ENCODE measurements around the gene CGB2. TPM values are rescaled to one million over a fixed set of nuclear protein-coding genes. Genes with fewer than 3 reads are reported as not detected.
A peak's percentile ranks its signal among the peaks of the same experiment; 100 is the strongest.

Gene CGB2
- total and polyA plus RNA-seq, 9 of the 15 experiments (the other 6 are each of a cell fraction or from before 2014, with no cell fraction given): 0.22 TPM; not detected in 8

DNA sequence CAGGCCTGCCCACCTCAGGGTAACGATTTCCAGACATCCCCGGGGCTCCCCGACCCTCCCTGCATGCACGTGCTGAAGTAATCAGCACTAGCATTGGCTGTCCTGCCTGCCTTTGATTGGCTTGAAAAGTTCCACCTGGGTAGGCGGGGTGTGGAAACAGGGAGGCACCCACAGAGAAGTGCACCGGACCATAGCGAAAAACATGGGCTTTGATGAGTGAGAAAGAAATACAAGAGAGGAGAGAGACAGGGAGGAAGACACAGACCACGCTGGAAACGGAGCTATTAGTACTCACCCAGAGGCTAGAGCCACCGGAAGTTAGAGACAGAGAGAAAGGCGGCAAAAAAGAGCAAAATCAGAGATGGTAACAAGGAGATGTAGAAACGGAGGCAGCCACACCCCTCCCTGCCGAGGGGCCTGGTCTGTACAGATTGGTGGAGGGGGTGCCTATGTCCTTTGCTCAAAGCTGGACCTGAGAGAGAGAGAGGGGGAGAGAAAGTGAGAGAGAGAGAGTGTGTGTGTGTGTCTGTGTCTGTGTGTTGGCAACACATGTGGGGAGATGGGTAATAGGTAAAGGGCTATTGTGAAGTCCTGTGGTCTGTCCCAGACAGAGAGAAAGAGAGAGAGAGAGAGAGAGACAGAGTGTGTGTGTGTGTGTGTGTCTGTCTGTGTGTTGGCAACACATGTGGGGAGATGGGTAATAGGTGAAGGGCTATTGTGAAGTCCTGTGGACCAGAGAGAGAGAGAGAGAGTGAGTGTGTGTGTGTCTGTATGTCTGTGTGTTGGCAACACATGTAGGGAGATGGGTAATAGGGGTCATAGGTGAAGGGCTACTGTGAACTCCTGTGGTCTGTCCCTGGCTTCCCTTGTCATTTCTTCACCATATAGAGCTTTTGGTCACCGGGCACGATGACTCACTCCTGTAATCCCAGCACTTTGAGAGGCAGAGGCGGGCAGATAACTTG lies 10.5 kb upstream of the CGB2 start (continued):
- TF ChIP-seq KAT8 (IDR thresholded peaks at IDR 0.05; ENCODE audit: low read depth) (no peak), ZNF197 (CRISPR knock-in tag; IDR thresholded peaks at IDR 0.05; ENCODE audit: low read depth) (no peak), RBM14 (IDR thresholded peaks at IDR 0.05; ENCODE audit: borderline replicate concordance, insufficient read depth, low read depth, low read length) (no peak), ZNF436 (CRISPR knock-in tag; IDR thresholded peaks at IDR 0.05) (no peak), ZSCAN29 (IDR thresholded peaks at IDR 0.05) (no peak), HNRNPLL (IDR thresholded peaks at IDR 0.05; ENCODE audit: low read depth, low read length, poor library complexity, severe bottlenecking) (no peak), ZEB2 (IDR thresholded peaks at IDR 0.05) (no peak), ZFP36 (IDR thresholded peaks at IDR 0.05; ENCODE audit: low read depth, low read length, partially characterized antibody) (no peak), CXXC5 (CRISPR knock-in tag; IDR thresholded peaks at IDR 0.05) (no peak), LARP7 (IDR thresholded peaks at IDR 0.05) (0 out of 2 replicates have a peak, but pooled peaks have one; percentile 49), CBFB (CRISPR knock-in tag; IDR thresholded peaks at IDR 0.05) (no peak), CHCHD3 (CRISPR knock-in tag; IDR thresholded peaks at IDR 0.05) (no peak), GABPB1 (CRISPR knock-in tag; IDR thresholded peaks at IDR 0.05) (no peak)
- TF ChIP-seq, protein P1, sequence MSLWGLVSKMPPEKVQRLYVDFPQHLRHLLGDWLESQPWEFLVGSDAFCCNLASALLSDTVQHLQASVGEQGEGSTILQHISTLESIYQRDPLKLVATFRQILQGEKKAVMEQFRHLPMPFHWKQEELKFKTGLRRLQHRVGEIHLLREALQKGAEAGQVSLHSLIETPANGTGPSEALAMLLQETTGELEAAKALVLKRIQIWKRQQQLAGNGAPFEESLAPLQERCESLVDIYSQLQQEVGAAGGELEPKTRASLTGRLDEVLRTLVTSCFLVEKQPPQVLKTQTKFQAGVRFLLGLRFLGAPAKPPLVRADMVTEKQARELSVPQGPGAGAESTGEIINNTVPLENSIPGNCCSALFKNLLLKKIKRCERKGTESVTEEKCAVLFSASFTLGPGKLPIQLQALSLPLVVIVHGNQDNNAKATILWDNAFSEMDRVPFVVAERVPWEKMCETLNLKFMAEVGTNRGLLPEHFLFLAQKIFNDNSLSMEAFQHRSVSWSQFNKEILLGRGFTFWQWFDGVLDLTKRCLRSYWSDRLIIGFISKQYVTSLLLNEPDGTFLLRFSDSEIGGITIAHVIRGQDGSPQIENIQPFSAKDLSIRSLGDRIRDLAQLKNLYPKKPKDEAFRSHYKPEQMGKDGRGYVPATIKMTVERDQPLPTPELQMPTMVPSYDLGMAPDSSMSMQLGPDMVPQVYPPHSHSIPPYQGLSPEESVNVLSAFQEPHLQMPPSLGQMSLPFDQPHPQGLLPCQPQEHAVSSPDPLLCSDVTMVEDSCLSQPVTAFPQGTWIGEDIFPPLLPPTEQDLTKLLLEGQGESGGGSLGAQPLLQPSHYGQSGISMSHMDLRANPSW (CRISPR knock-in tag; IDR thresholded peaks at IDR 0.05): no peak
- TF ChIP-seq, protein P2, sequence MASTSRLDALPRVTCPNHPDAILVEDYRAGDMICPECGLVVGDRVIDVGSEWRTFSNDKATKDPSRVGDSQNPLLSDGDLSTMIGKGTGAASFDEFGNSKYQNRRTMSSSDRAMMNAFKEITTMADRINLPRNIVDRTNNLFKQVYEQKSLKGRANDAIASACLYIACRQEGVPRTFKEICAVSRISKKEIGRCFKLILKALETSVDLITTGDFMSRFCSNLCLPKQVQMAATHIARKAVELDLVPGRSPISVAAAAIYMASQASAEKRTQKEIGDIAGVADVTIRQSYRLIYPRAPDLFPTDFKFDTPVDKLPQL (IDR thresholded peaks at IDR 0.05; ENCODE audit: extremely low read depth, insufficient read length): no peak
- TF ChIP-seq, protein P3, sequence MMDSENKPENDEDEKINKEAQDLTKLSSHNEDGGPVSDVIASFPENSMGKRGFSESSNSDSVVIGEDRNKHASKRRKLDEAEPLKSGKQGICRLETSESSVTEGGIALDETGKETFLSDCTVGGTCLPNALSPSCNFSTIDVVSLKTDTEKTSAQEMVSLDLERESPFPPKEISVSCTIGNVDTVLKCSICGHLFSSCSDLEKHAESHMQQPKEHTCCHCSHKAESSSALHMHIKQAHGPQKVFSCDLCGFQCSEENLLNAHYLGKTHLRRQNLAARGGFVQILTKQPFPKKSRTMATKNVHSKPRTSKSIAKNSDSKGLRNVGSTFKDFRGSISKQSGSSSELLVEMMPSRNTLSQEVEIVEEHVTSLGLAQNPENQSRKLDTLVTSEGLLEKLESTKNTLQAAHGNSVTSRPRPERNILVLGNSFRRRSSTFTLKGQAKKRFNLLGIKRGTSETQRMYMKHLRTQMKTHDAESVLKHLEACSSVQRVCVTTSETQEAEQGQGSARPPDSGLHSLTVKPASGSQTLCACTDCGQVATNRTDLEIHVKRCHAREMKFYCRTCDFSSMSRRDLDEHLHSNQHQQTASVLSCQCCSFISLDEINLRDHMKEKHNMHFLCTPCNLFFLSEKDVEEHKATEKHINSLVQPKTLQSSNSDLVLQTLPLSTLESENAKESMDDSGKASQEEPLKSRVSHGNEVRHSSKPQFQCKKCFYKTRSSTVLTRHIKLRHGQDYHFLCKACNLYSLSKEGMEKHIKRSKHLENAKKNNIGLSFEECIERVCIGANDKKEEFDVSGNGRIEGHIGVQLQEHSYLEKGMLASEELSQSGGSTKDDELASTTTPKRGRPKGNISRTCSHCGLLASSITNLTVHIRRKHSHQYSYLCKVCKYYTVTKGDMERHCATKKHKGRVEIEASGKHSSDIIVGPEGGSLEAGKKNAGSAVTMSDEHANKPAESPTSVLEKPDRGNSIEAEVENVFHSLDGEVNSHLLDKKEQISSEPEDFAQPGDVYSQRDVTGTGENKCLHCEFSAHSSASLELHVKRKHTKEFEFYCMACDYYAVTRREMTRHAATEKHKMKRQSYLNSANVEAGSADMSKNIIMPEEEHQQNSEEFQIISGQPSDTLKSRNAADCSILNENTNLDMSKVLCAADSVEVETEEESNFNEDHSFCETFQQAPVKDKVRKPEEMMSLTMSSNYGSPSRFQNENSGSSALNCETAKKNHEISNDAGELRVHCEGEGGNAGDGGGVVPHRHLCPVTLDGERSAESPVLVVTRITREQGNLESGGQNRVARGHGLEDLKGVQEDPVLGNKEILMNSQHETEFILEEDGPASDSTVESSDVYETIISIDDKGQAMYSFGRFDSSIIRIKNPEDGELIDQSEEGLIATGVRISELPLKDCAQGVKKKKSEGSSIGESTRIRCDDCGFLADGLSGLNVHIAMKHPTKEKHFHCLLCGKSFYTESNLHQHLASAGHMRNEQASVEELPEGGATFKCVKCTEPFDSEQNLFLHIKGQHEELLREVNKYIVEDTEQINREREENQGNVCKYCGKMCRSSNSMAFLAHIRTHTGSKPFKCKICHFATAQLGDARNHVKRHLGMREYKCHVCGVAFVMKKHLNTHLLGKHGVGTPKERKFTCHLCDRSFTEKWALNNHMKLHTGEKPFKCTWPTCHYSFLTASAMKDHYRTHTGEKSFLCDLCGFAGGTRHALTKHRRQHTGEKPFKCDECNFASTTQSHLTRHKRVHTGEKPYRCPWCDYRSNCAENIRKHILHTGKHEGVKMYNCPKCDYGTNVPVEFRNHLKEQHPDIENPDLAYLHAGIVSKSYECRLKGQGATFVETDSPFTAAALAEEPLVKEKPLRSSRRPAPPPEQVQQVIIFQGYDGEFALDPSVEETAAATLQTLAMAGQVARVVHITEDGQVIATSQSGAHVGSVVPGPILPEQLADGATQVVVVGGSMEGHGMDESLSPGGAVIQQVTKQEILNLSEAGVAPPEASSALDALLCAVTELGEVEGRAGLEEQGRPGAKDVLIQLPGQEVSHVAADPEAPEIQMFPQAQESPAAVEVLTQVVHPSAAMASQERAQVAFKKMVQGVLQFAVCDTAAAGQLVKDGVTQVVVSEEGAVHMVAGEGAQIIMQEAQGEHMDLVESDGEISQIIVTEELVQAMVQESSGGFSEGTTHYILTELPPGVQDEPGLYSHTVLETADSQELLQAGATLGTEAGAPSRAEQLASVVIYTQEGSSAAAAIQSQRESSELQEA (IDR thresholded peaks at IDR 0.05; ENCODE audit: low read depth): no peak

All from K562 (cell line).